Ovary (tissue), 9 donors: ENCODE measurements around the gene LMBR1. TPM values are rescaled to one million over a fixed set of nuclear protein-coding genes. Genes with fewer than 3 reads are reported as not detected.

Experiments used
- DNase-seq, 5 donors: peaks; one replicate each; pipeline ENCODE4 v3.0.0-alpha.2; 2019 to 2020
- H3K27ac ChIP-seq, 2 donors: fragments of 200-600 bp; one replicate each; pipeline versions ENCODE4 v1.5.1 to v1.8.0; 2019 to 2022
- H3K27me3 ChIP-seq: fragments of 200-600 bp; one replicate; pipeline ENCODE4 v1.8.0; 2022
- H3K36me3 ChIP-seq: fragments of 200-600 bp; sonication (generic); one replicate; pipeline ENCODE4 v1.5.1; 2019
- H3K4me1 ChIP-seq: one replicate; pipeline ENCODE4 v1.8.1; 2013; ENCODE audit warnings: mild to moderate bottlenecking, moderate library complexity; ENCODE audit not compliant: insufficient read depth
- H3K4me3 ChIP-seq: fragments of 200-600 bp; sonication (generic); one replicate; pipeline ENCODE4 v1.5.1; 2017
- H3K9me3 ChIP-seq, 2 donors: fragments of 200-600 bp in 1 of 2; sonication (generic) in 1 of 2; one replicate each; pipeline versions ENCODE4 v1.5.1 to v1.8.1; 2013 to 2019; ENCODE audit warnings: mild to moderate bottlenecking in 1 of 2, moderate library complexity in 1 of 2
- EP300 ChIP-seq: sonication (generic); formaldehyde crosslinking; IDR thresholded peaks from one replicate; pipeline ENCODE4 v1.6.1; 2017; ENCODE audit warnings: antibody characterized with exemption
- POLR2A ChIP-seq: fragments of 450-650 bp; IDR thresholded peaks from one replicate; pipeline ENCODE4 v1.6.1; 2017; ENCODE audit warnings: antibody characterized with exemption, mild to moderate bottlenecking, moderate library complexity
- WGBS, 3 donors: extraction: QIAGEN DNeasy Blood & Tissue Kit in 1 of 3; methylation state at CpG; one replicate each; pipeline versions ENCODE4 v1.1.5 to v1.1.7; 2013 to 2017; 5-methylcytosine and 5-hydroxymethylcytosine counted together
- intact Hi-C, 4 donors: fragments of 100-400 bp; cut with DNase I; formaldehyde crosslinking; loops; one replicate each; pipeline versions ENCODE4 v1.11.0 to v1.15.1; 2022 to 2023
- polyA plus RNA-seq, 2 donors: library from polyadenylated mRNA; stranded (reverse); fragments of 200-250 nt in 1 of 2; fragments of 350-450 nt in 1 of 2; fragmentation: Illumina TruSeq in 1 of 2; extraction: RNeasy Lipid Tissue Mini Kit (QIAGEN cat#74804) in 1 of 2; gene quantifications; one replicate each; pipeline ENCODE4 v1.2.3, GENCODE V29; 2013 to 2014
- total RNA-seq, 7 donors: library from RNA; depleted of rRNA in 2 of 7; stranded (reverse); fragments of >200 nt in 2 of 7; fragmentation: NEBNext Ultra II Directional in 3 of 7; extraction: Animal tissue kit (Norgen Biotek cat#: 25700) in 3 of 7; gene quantifications; one replicate each; pipeline versions ENCODE4 v1.1.0 to v1.2.4, GENCODE V29; 2016 to 2023
- TF ChIP-seq, protein P1 (sequence below), 3 donors: fragments of 450-650 bp in 2 of 3; fragments of 200-600 bp in 1 of 3; IDR thresholded peaks; one replicate each; pipeline versions ENCODE4 v1.5.1 to v1.8.0; 2016 to 2022; ENCODE audit warnings: antibody characterized with exemption in 3 of 3, mild to moderate bottlenecking in 1 of 3
- donor health status: DM: no; HTN: no; CAD: no; lungs with moderate emphysema.
- donor health status: DM: no; HTN: no; CAD: no.
- donor health status: Bipolar disorder and iron deficiency.
- donor health status: DM: yes; HTN: yes; CAD: no.
- donor health status: DM: no; HTN: no; CAD: no.
- donor health status: DM: yes; HTN: yes; CAD: no.

Gene LMBR1
- total and polyA plus RNA-seq, 9 donors = 20.0 to 77.1 (median 54.2) TPM

DNA sequence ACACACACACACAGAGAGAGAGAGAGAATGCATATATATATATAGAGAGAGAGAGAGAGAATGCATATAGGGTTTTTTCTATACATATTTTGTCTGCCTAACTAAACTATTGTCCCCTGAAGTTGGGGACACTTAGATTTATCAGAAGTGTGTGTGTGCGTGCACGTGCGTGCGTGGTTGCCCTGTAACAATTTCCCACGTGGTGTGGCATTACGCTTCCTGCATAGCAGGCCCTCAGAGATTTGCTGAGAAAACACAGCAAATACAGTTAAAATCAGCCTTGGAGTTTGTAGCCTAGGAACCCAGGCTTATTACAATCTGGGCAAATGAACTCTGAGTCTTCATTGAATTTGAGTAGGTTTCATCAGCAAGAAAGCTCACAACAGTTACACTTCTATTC is 237.7 kb downstream of the LMBR1 start:
- Histone ChIP-seq H3K4me3 (no peak overlapping the region), H3K4me1 (no peaks in the 10 kb centered on the region), H3K9me3 (no peaks in the 10 kb centered on the region), H3K27ac (no peak overlapping the region), H3K27me3 (no peaks in the 10 kb centered on the region), H3K36me3 (no peaks in the 10 kb centered on the region)
- 79 to 91% (median 85%) methylated on average over 6 of the region's 6 CpGs for WGBS, 3 donors
- no peak for DNase-seq
- no peak for TF ChIP-seq POLR2A
- TF ChIP-seq EP300 = no peak
- TF ChIP-seq, protein P1, sequence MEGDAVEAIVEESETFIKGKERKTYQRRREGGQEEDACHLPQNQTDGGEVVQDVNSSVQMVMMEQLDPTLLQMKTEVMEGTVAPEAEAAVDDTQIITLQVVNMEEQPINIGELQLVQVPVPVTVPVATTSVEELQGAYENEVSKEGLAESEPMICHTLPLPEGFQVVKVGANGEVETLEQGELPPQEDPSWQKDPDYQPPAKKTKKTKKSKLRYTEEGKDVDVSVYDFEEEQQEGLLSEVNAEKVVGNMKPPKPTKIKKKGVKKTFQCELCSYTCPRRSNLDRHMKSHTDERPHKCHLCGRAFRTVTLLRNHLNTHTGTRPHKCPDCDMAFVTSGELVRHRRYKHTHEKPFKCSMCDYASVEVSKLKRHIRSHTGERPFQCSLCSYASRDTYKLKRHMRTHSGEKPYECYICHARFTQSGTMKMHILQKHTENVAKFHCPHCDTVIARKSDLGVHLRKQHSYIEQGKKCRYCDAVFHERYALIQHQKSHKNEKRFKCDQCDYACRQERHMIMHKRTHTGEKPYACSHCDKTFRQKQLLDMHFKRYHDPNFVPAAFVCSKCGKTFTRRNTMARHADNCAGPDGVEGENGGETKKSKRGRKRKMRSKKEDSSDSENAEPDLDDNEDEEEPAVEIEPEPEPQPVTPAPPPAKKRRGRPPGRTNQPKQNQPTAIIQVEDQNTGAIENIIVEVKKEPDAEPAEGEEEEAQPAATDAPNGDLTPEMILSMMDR (IDR thresholded peaks at IDR 0.05) = no peak
- intact Hi-C loops = no loop called here

DNA sequence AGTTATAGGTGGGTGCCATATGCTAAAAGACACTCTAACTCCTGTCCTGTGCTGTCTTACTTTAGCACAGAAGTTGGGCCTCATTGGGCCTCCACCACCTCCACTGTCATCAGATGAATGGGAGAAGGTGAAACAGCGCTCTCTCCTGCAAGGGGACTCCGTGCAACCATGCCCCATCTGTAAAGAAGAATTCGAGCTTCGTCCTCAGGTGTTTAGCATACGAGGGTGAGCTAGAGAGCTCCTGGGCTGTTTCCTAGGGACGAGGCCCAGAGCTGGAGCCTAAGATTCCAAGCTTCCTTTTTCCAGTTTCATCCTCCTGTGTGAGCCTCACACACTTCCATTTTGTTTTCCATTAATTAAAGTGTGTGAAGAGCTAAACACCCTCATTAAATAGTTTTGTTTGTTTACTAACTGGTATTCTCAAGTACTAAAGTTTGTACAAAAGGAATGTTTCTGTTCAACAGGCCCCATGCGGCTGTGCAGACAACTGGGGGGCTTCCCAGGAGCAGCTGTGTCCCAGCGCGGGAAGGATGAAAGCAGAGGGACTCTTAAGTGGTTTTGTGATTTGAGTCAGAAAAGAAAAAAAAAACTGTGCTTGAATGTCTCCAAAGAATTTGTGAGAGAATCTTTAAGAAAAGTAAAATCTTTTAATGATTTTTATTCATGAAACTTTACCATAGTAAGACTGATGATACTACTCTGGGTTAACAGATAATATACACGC is 238.3 kb downstream of the LMBR1 start:
- H3K27me3 ChIP-seq = no peaks in the 10 kb centered on the region
- TF ChIP-seq POLR2A (no peak), EP300 (no peak)
- TF ChIP-seq, protein P1 (IDR thresholded peaks at IDR 0.05) = no peak
- no peaks in the 10 kb centered on the region for H3K9me3 ChIP-seq
- H3K27ac ChIP-seq = no peak overlapping the region
- H3K36me3 ChIP-seq = no peaks in the 10 kb centered on the region
- intact Hi-C loops = no loop called here
- no peaks in the 10 kb centered on the region for H3K4me1 ChIP-seq
- 81 to 87% (median 82%) methylated on average over 10 of the region's 10 CpGs for WGBS, 3 donors
- no peak for DNase-seq
- H3K4me3 ChIP-seq = no peak overlapping the region

DNA sequence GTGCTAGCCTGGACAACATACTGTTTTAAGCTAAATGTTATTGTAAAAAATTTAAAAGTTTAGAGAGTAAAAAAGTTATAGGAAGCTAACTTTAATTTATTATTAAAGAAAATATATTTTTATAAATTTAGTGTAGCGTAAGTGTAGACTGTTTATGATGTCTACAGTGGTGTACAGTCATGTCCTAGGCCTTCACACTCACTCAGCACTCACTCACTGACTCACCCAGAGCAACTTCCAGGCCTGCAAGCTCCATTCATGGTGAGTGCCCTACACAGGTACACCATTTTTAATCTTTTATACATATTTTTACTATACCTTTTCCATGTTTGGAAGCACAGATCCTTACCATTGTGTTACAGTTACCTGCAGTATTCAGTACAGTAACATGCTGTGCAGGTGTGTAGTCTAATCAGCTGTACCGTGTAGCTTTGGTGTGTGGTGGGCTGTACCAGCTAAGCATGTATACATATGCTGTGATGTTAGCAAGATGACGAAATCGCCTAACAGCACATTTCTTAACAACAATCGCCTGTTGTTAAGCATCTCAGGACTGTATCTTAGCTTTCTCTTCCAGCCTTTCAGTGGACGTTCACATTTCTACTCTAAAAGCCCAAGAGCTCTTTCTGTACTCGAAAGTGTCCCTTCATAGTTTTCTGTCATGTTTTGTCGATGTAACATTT is 240.0 kb downstream of the LMBR1 start:
- TF ChIP-seq POLR2A (no peak), EP300 (no peak)
- TF ChIP-seq, protein P1 (IDR thresholded peaks at IDR 0.05) = no peak
- WGBS, 3 donors = 93 to 94% (median 93%) methylated on average over 8 of the region's 8 CpGs
- no peaks in the 10 kb centered on the region for H3K27me3 ChIP-seq

DNA sequence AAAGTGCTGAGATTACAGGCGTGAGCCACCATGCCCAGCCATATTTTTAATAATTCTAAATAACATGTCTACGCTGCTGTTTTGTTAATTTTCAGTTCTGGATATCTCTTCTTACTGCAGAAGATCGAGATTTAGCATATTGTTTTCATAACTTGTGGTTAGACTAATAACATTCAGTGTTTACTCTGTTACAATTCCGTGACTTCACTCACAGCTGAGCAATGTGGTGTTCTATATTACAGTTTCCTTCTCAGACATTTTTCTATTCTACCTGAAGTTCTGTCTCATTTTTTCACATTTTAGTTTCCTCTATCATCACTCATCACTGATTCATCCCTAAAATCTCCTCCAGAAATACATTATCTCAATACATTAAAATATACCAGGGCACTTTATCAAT is 241.5 kb downstream of the LMBR1 start:
- H3K27me3 ChIP-seq = no peaks in the 10 kb centered on the region
- no peaks in the 10 kb centered on the region for H3K36me3 ChIP-seq
- WGBS, 3 donors = 37 to 64% (median 39%) methylated on average over 4 of the region's 4 CpGs
- H3K27ac ChIP-seq = no peak overlapping the region
- intact Hi-C loops = no loop called here
- H3K4me3 ChIP-seq = no peak overlapping the region
- no peaks in the 10 kb centered on the region for H3K9me3 ChIP-seq
- no peak for DNase-seq
- TF ChIP-seq EP300 (no peak), POLR2A (no peak)
- TF ChIP-seq, protein P1 (IDR thresholded peaks at IDR 0.05) = no peak
- H3K4me1 ChIP-seq = no peaks in the 10 kb centered on the region

More for the DNA sequence above, 240.0 kb downstream of the LMBR1 start:
- intact Hi-C loops = no loop called here
- H3K9me3 ChIP-seq = no peaks in the 10 kb centered on the region
- H3K36me3 ChIP-seq = no peaks in the 10 kb centered on the region
- no peak overlapping the region for H3K27ac ChIP-seq
- no peak overlapping the region for H3K4me3 ChIP-seq
- no peak for DNase-seq
- H3K4me1 ChIP-seq = no peaks in the 10 kb centered on the region
